ENCODE data around the gene PDGFB.

- TF ChIP-seq EZH2 (IDR thresholded peaks at IDR 0.05) (no peak), CTCF (IDR thresholded peaks at IDR 0.05 in 2 of 3, conservative IDR thresholded peaks at IDR 0.05 in 1 of 3; ENCODE audit: borderline replicate concordance in 1 of 3, insufficient read depth in 1 of 3, low read depth in 2 of 3, low read length in 2 of 3) (no peak), RAD21 (IDR thresholded peaks at IDR 0.05; ENCODE audit: low read depth) (no peak), EGR1 (IDR thresholded peaks at IDR 0.05; ENCODE audit: low read depth) (no peak), POLR2AphosphoS5 (IDR thresholded peaks at IDR 0.05; ENCODE audit: low read depth, low read length) (no peak), FOSL1 (IDR thresholded peaks at IDR 0.05; ENCODE audit: low read depth) (no peak), CEBPB (IDR thresholded peaks at IDR 0.05; ENCODE audit: low read depth) (no peak), EZH2phosphoT487 (IDR thresholded peaks at IDR 0.05; ENCODE audit: borderline replicate concordance) (no peak), ZNF274 (IDR thresholded peaks at IDR 0.05; ENCODE audit: low read depth, low read length) (no peak), REST (IDR thresholded peaks at IDR 0.05; ENCODE audit: low read depth) (no peak), SRF (IDR thresholded peaks at IDR 0.05; ENCODE audit: low read depth) (no peak), YY1 (IDR thresholded peaks at IDR 0.05; ENCODE audit: extremely low read depth, insufficient replicate concordance, low read depth, low read length) (no peak)
Observed at GRCh38 chr22:39281126-39281525, 36.3 kb upstream of the PDGFB start.

Data from HCT116 (cell line).